ENCODE measurements around the gene ALDH1A2. TPM values are rescaled to one million over a fixed set of nuclear protein-coding genes. Genes with fewer than 3 reads are reported as not detected.

ALDH1A2 gene
- polyA plus RNA-seq, 1 of the 3 experiments (the other 2 are of a cell fraction), result not detected

- CTCF ChIA-PET, result interaction anchor here (1.3 kb wide), 1 partner anchor 278 kb away, joined by 4 read pairs; no protein-coding TSS in a partner anchor
- no peak overlapping the region for H3K4me3 ChIP-seq (ENCODE audit: low read depth in 2 of 2, low read length in 1 of 2)
- no peak for DNase-seq
Observed at GRCh38 chr15:58010983-58011382, 54.5 kb downstream of the ALDH1A2 start.

GRCh38 chr15:58003810-58004209 lies 61.7 kb downstream of the ALDH1A2 start:
- Histone ChIP-seq H3K9me3 (no peaks in the 10 kb centered on the region), H3K27me3 (ENCODE audit: insufficient read depth) (no peaks in the 10 kb centered on the region), H3K79me2 (ENCODE audit: insufficient read depth) (no peaks in the 10 kb centered on the region), H3K36me3 (replicated peaks in 1 of 2; ENCODE audit: control insufficient read depth in 1 of 2, insufficient read depth in 2 of 2, low read length in 1 of 2) (no peaks in the 10 kb centered on the region), H3K4me3 (ENCODE audit: low read depth in 2 of 2, low read length in 1 of 2) (no peak overlapping the region), H3K4me1 (ENCODE audit: control insufficient read depth in 1 of 2, insufficient read depth in 2 of 2, low read depth in 1 of 2, low read length in 1 of 2) (no peaks in the 10 kb centered on the region), H3K9me2 (no peaks in the 10 kb centered on the region), H3F3A (replicated peaks; ENCODE audit: insufficient read depth) (no peaks in the 10 kb centered on the region), H3K4me2 (no peak overlapping the region), H3K9ac (no peak overlapping the region), H4K20me1 (ENCODE audit: insufficient read depth) (no peaks in the 10 kb centered on the region), H3K27ac (ENCODE audit: low read depth in 2 of 2, low read length in 1 of 2) (no peak overlapping the region), H2AFZ (ENCODE audit: low read depth) (no peak overlapping the region)
- 61% methylated on average over 3 of the region's 3 CpGs for WGBS (ENCODE audit: low lambda C conversion rate)
- POLR2A ChIA-PET, result no interaction called here
- TF ChIP-seq YY1 (IDR thresholded peaks at IDR 0.05; ENCODE audit: low read depth) (no peak), GABPA (IDR thresholded peaks at IDR 0.05; ENCODE audit: low read depth) (no peak), NFIC (IDR thresholded peaks at IDR 0.05; ENCODE audit: borderline replicate concordance) (no peak), SMC3 (IDR thresholded peaks at IDR 0.05; ENCODE audit: low read depth, low read length) (no peak), RFX5 (IDR thresholded peaks at IDR 0.05; ENCODE audit: low read length) (no peak), ELF1 (IDR thresholded peaks at IDR 0.05) (no peak), USF2 (IDR thresholded peaks at IDR 0.05; ENCODE audit: borderline replicate concordance, low read depth, low read length) (no peak), POLR2AphosphoS5 (IDR thresholded peaks at IDR 0.05; ENCODE audit: low read depth, low read length) (no peak), NRF1 (IDR thresholded peaks at IDR 0.05; ENCODE audit: low read depth, low read length) (no peak), RCOR1 (IDR thresholded peaks at IDR 0.05; ENCODE audit: low read length) (no peak), USF1 (IDR thresholded peaks at IDR 0.05; ENCODE audit: borderline replicate concordance, low read depth) (no peak), JUND (IDR thresholded peaks at IDR 0.05) (no peak), GATA2 (CRISPR knock-in tag; IDR thresholded peaks at IDR 0.05) (no peak), EZH2phosphoT487 (IDR thresholded peaks at IDR 0.05; ENCODE audit: borderline replicate concordance, low read depth) (no peak), MAX (IDR thresholded peaks at IDR 0.05; ENCODE audit: low read depth) (no peak), FOXJ3 (CRISPR knock-in tag; IDR thresholded peaks at IDR 0.05) (no peak), FOXM1 (IDR thresholded peaks at IDR 0.05; ENCODE audit: low read depth) (no peak), TCF12 (IDR thresholded peaks at IDR 0.05) (no peak)
- no peak for DNase-seq
- CTCF ChIA-PET, result no interaction called here

More at GRCh38 chr15:58010983-58011382, 54.5 kb downstream of the ALDH1A2 start:
- Histone ChIP-seq H4K20me1 (ENCODE audit: insufficient read depth) (no peaks in the 10 kb centered on the region), H3K27ac (ENCODE audit: low read depth in 2 of 2, low read length in 1 of 2) (no peak overlapping the region), H3K27me3 (ENCODE audit: insufficient read depth) (no peaks in the 10 kb centered on the region), H3K79me2 (ENCODE audit: insufficient read depth) (no peaks in the 10 kb centered on the region), H2AFZ (ENCODE audit: low read depth) (no peak overlapping the region), H3K9me3 (no peaks in the 10 kb centered on the region), H3F3A (replicated peaks; ENCODE audit: insufficient read depth) (no peaks in the 10 kb centered on the region), H3K9me2 (no peaks in the 10 kb centered on the region), H3K9ac (no peak overlapping the region), H3K4me2 (no peak overlapping the region), H3K36me3 (replicated peaks in 1 of 2; ENCODE audit: control insufficient read depth in 1 of 2, insufficient read depth in 2 of 2, low read length in 1 of 2) (no peaks in the 10 kb centered on the region), H3K4me1 (ENCODE audit: control insufficient read depth in 1 of 2, insufficient read depth in 2 of 2, low read depth in 1 of 2, low read length in 1 of 2) (no peaks in the 10 kb centered on the region; a peak in 1 of 4 replicates)
- POLR2A ChIA-PET, result no interaction called here
- WGBS (ENCODE audit: low lambda C conversion rate), result 59% methylated on average over 2 of the region's 2 CpGs
- TF ChIP-seq FOXM1 (IDR thresholded peaks at IDR 0.05; ENCODE audit: low read depth) (no peak), RFX5 (IDR thresholded peaks at IDR 0.05; ENCODE audit: low read length) (no peak), EZH2phosphoT487 (IDR thresholded peaks at IDR 0.05; ENCODE audit: borderline replicate concordance, low read depth) (no peak), SIN3A (IDR thresholded peaks at IDR 0.05; ENCODE audit: borderline replicate concordance, low read depth, low read length) (no peak), ELF1 (IDR thresholded peaks at IDR 0.05) (no peak), FOXJ3 (CRISPR knock-in tag; IDR thresholded peaks at IDR 0.05) (no peak), MAX (IDR thresholded peaks at IDR 0.05; ENCODE audit: low read depth) (no peak), MEF2A (IDR thresholded peaks at IDR 0.05; ENCODE audit: borderline replicate concordance, low read depth) (no peak), USF2 (IDR thresholded peaks at IDR 0.05; ENCODE audit: borderline replicate concordance, low read depth, low read length) (no peak)
